Suprapubic skin (tissue), 4 donors: Measurements from ENCODE around the gene RFX2. TPM values are rescaled to one million over a fixed set of nuclear protein-coding genes. Genes with fewer than 3 reads are reported as not detected.

Experiments
- DNase-seq, 2 donors: peaks; one replicate each; pipeline ENCODE4 v3.0.0-alpha.2; 2019; ENCODE audit warnings: low spot score in 2 of 2
- H3K27ac ChIP-seq: fragments of 200-600 bp; sonication (generic); one replicate; pipeline ENCODE4 v1.5.1; 2019
- H3K27me3 ChIP-seq: fragments of 200-600 bp; sonication (generic); one replicate; pipeline ENCODE4 v1.5.1; 2019
- H3K36me3 ChIP-seq: fragments of 200-600 bp; sonication (generic); one replicate; pipeline ENCODE4 v1.5.1; 2019
- H3K4me1 ChIP-seq: fragments of 200-600 bp; sonication (generic); one replicate; pipeline ENCODE4 v1.5.1; 2019
- H3K4me3 ChIP-seq: fragments of 200-600 bp; sonication (generic); one replicate; pipeline ENCODE4 v1.5.1; 2019; ENCODE audit warnings: mild to moderate bottlenecking
- H3K9me3 ChIP-seq: fragments of 200-600 bp; sonication (generic); one replicate; pipeline ENCODE4 v1.5.1; 2019
- CTCF ChIP-seq, 2 donors: fragments of 200-600 bp in 1 of 2; fragments of 450-650 bp in 1 of 2; sonication (generic) in 1 of 2; IDR thresholded peaks; one replicate each; pipeline ENCODE4 v1.5.1; 2016 to 2019; ENCODE audit warnings: antibody characterized with exemption in 2 of 2, mild to moderate bottlenecking in 1 of 2, moderate library complexity in 1 of 2
- EP300 ChIP-seq: sonication (generic); formaldehyde crosslinking; IDR thresholded peaks from one replicate; pipeline ENCODE4 v1.6.1; 2017; ENCODE audit warnings: antibody characterized with exemption
- POLR2A ChIP-seq, 2 donors: fragments of 450-650 bp; IDR thresholded peaks; one replicate each; pipeline ENCODE4 v1.6.1; 2017; ENCODE audit warnings: antibody characterized with exemption in 2 of 2, mild to moderate bottlenecking in 2 of 2, moderate library complexity in 2 of 2
- POLR2AphosphoS5 ChIP-seq, 3 donors: sonication (generic); formaldehyde crosslinking; IDR thresholded peaks; one replicate each; pipeline ENCODE4 v1.6.1; 2017; ENCODE audit warnings: antibody characterized with exemption in 3 of 3
- WGBS: methylation state at CpG from one replicate; pipeline ENCODE4 v1.1.5; 2018; 5-methylcytosine and 5-hydroxymethylcytosine counted together
- total RNA-seq, 4 donors: library from RNA; depleted of rRNA; stranded (reverse); fragments of >200 nt; gene quantifications; one replicate each; pipeline ENCODE4 v1.1.0, GENCODE V29; 2016

The RFX2 gene
- total RNA-seq, 4 donors from 2014 or later = 28.8 to 62.0 (median 43.5) TPM

DNA sequence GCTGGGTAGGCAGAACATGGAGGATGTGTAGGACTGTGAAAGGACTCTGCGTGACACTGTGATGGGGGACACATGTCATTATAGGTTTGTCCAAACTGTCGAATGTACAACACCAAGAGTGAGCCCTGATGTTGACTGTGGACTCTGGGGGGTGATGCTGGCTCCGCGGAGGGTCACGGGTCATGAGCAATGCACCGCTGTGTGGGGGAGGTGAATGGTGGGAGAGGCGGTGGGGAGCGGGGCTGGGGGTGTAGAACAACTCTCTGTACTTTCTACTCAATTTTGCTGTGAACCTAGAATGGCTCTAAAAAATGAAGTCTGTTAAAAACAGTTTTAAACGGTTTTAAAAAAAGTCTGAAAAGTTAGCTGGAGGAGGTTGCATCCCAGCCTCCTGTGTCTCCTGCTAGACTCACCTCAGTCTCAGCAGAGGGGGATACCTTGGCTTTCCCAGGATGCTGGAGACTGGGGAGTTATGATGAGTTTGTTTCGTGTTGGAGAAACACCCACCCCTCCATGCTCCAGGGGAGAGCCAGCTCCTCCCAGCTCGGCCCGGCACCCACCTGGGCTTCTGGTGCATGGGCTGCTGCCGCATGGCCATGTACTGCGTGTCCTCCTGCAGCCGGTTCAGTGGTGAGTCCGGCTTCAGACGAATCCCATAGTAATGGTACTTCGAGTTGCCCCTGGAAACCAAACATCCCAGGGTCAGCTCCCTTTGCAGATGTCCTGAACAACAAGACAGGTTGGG, 97.7 kb downstream of the RFX2 start:
- Histone ChIP-seq H3K4me3 (no peak overlapping the region), H3K27me3 (no peaks in the 10 kb centered on the region), H3K9me3 (no peaks in the 10 kb centered on the region), H3K36me3 (peaks cover 40% of the 10 kb centered on the region), H3K27ac (no peak overlapping the region), H3K4me1 (no peaks in the 10 kb centered on the region)
- no peak for DNase-seq
- WGBS = 93% methylated on average over 18 of the region's 18 CpGs
- no peak for TF ChIP-seq POLR2A (IDR thresholded peaks at IDR 0.05)
- TF ChIP-seq POLR2AphosphoS5 (IDR thresholded peaks at IDR 0.05) = no peak
- TF ChIP-seq CTCF (IDR thresholded peaks at IDR 0.05) = no peak
- no peak for TF ChIP-seq EP300

GRCh38 chr19:6011794-6012193, 98.5 kb downstream of the RFX2 start:
- no peak for DNase-seq
- H3K4me1 ChIP-seq = no peaks in the 10 kb centered on the region
- H3K4me3 ChIP-seq = no peak overlapping the region
- no peak overlapping the region for H3K27ac ChIP-seq
- TF ChIP-seq POLR2AphosphoS5 (IDR thresholded peaks at IDR 0.05) = no peak
- TF ChIP-seq EP300 = no peak
- TF ChIP-seq POLR2A (IDR thresholded peaks at IDR 0.05) = no peak
- no peak for TF ChIP-seq CTCF (IDR thresholded peaks at IDR 0.05)
- H3K27me3 ChIP-seq = no peaks in the 10 kb centered on the region
- WGBS = no CpG with 5 or more reads among the region's 1 CpG
- H3K9me3 ChIP-seq = no peaks in the 10 kb centered on the region
- H3K36me3 ChIP-seq = peaks cover 47% of the 10 kb centered on the region

DNA sequence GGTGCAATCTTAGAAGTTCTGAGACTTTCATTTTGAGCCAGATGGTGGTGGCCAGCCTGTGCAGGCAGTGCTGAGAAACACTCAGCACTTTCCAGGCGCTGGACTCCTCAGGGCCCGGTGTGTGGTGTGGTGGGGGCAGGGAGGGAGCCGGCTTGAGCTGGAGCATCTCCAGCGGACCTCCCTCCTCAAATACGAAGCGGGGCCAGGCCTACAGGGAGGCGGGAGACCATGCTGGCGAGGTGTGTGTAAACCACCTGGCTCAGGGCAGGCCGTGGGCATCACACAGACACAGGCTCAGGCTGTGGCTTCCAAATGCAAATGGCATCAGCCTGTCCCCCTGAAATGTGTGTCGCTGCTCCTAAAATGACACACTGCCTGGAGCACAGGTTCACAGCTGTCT, 99.1 kb downstream of the RFX2 start:
- no peaks in the 10 kb centered on the region for H3K27me3 ChIP-seq
- no peak overlapping the region for H3K27ac ChIP-seq
- no peaks in the 10 kb centered on the region for H3K4me1 ChIP-seq
- WGBS = 72% methylated on average over 9 of the region's 10 CpGs
- H3K4me3 ChIP-seq = no peak overlapping the region
- no peak for TF ChIP-seq CTCF (IDR thresholded peaks at IDR 0.05)
- TF ChIP-seq POLR2AphosphoS5 (IDR thresholded peaks at IDR 0.05) = no peak
- TF ChIP-seq EP300 = no peak
- no peak for TF ChIP-seq POLR2A (IDR thresholded peaks at IDR 0.05)
- peaks cover 49% of the 10 kb centered on the region for H3K36me3 ChIP-seq
- H3K9me3 ChIP-seq = no peaks in the 10 kb centered on the region
- DNase-seq = no peak

DNA sequence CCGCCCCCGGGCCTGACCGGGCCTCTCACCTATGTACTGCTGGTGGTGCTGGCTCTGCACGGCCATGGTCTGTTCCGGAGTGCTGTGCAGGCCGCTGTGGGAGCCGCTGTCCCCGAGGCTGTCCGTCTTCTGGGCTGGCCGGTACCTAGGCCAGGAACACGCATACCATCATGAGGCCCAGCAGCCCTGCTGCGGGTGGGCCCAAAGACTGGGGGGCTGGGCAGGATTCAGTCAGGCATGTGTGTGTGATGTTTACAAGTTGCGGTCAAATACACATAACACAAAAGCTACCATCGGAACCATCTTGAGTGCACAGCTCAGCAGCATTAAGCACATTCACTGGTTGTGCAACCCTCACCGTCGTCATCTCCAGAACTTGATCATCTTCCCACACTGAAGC, 100.2 kb downstream of the RFX2 start:
- no peaks in the 10 kb centered on the region for H3K4me1 ChIP-seq
- no peaks in the 10 kb centered on the region for H3K27me3 ChIP-seq
- no peak overlapping the region for H3K27ac ChIP-seq
- WGBS = 97% methylated on average over 9 of the region's 16 CpGs
- no peaks in the 10 kb centered on the region for H3K9me3 ChIP-seq
- no peak overlapping the region for H3K4me3 ChIP-seq
- no peak for DNase-seq
- TF ChIP-seq POLR2AphosphoS5 (IDR thresholded peaks at IDR 0.05) = no peak
- peaks cover 53% of the 10 kb centered on the region for H3K36me3 ChIP-seq

GRCh38 chr19:6007866-6008265, 102.4 kb downstream of the RFX2 start:
- H3K27me3 ChIP-seq = no peaks in the 10 kb centered on the region
- no peak for DNase-seq
- no peaks in the 10 kb centered on the region for H3K4me1 ChIP-seq
- no peak overlapping the region for H3K27ac ChIP-seq
- TF ChIP-seq CTCF (IDR thresholded peaks at IDR 0.05) (no peak), POLR2A (IDR thresholded peaks at IDR 0.05) (no peak), EP300 (no peak), POLR2AphosphoS5 (IDR thresholded peaks at IDR 0.05) (no peak)
- H3K36me3 ChIP-seq = peaks cover 63% of the 10 kb centered on the region
- no peaks in the 10 kb centered on the region for H3K9me3 ChIP-seq
- WGBS = 88% methylated on average over 26 of the region's 26 CpGs
- no peak overlapping the region for H3K4me3 ChIP-seq
